Mucosa of stomach (tissue), 1 donor: ENCODE data around the gene CCDC201.

Experiments
- H3K27me3 ChIP-seq: one replicate; pipeline ENCODE4 v1.7.0; 2013; ENCODE audit warnings: mild to moderate bottlenecking, low read length; ENCODE audit not compliant: control insufficient read depth, insufficient read depth
- H3K36me3 ChIP-seq: one replicate; pipeline ENCODE4 v1.7.0; 2013; ENCODE audit warnings: low read length; ENCODE audit not compliant: control insufficient read depth, insufficient read depth
- H3K4me1 ChIP-seq: one replicate; pipeline ENCODE4 v1.7.0; 2013; ENCODE audit warnings: mild to moderate bottlenecking, low read length; ENCODE audit not compliant: control insufficient read depth, insufficient read depth
- H3K4me3 ChIP-seq: one replicate; pipeline ENCODE4 v1.7.0; 2013; ENCODE audit warnings: low read length
- H3K9ac ChIP-seq: one replicate; pipeline ENCODE4 v1.7.0; 2013; ENCODE audit warnings: mild to moderate bottlenecking, low read length, moderate library complexity
- H3K9me3 ChIP-seq: one replicate; pipeline ENCODE4 v1.7.0; 2013; ENCODE audit warnings: mild to moderate bottlenecking, low read length, moderate library complexity; ENCODE audit not compliant: control insufficient read depth
- donor health status: Pancreatic carcinoma.

Gene CCDC201

DNA sequence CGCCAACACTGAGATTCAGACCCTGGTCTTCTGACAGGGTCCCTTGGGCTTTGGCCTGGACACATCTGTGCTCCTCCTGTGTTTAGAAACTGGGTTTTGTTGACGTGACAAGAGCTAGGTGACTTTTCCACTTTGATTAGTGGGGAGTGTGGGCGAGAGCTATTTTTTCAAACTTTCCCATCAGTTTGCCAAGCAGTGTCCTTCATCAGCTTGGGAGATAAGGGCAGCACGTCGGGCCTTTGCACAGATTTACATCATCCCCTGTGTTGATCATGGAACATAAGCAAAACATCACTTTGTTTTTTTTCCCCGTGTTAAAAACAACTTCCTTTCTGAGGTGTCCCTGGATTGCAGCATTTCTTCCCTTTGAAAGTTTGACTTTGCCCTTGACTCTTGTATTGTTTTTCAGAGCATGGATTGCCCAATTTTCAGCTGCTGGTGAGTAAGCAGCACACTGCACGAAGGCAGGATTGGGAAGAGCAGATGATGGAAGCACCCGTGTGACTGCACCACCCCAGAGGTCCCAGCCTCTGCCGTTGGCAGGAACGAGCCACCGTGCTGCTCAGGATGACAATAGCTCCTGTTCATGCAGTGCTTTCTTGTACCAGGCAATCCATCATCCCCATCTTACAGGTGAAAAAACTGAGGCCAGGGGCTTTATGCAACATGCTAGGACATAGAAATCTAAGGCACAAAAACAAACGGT lies 9.0 kb upstream of the CCDC201 start:
- Histone ChIP-seq H3K4me1 (no peaks in the 10 kb centered on the region), H3K36me3 (no peaks in the 10 kb centered on the region), H3K4me3 (no peak overlapping the region), H3K9ac (no peak overlapping the region), H3K9me3 (no peaks in the 10 kb centered on the region), H3K27me3 (peaks cover 14% of the 10 kb centered on the region)

DNA sequence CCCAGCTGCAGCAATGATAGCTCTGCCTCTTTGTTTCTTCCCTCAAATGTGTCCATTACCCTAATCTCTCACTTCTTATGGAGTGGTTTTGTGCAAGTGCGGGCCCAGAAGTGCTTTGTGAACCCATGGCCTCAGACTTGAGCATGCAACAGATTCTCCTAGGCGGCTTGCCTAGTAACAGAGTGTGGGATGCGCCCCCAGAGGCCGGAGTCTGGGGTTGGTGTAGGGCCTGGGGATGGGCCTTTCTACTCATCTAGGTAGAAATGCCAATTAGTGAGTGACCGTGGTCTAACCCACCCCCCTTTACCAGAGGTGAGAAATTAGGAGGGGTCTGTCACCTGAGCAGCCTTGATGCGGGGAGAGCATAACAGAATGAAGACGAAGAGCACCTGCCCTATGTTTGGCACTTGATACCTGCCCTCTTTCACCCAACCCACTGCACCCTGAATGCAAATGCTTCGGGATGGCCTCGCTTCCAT lies 8.4 kb upstream of the CCDC201 start:
- Histone ChIP-seq H3K27me3 (peaks cover 14% of the 10 kb centered on the region), H3K4me3 (no peak overlapping the region), H3K4me1 (no peaks in the 10 kb centered on the region), H3K9me3 (no peaks in the 10 kb centered on the region), H3K36me3 (no peaks in the 10 kb centered on the region), H3K9ac (no peak overlapping the region)

- Histone ChIP-seq H3K9ac (no peak overlapping the region), H3K27me3 (peaks cover 10% of the 10 kb centered on the region), H3K4me3 (no peak overlapping the region), H3K9me3 (no peaks in the 10 kb centered on the region), H3K4me1 (no peaks in the 10 kb centered on the region), H3K36me3 (no peaks in the 10 kb centered on the region)
These were observed 7.6 kb upstream of the CCDC201 start for GRCh38 chr7:45880433-45880860.

DNA sequence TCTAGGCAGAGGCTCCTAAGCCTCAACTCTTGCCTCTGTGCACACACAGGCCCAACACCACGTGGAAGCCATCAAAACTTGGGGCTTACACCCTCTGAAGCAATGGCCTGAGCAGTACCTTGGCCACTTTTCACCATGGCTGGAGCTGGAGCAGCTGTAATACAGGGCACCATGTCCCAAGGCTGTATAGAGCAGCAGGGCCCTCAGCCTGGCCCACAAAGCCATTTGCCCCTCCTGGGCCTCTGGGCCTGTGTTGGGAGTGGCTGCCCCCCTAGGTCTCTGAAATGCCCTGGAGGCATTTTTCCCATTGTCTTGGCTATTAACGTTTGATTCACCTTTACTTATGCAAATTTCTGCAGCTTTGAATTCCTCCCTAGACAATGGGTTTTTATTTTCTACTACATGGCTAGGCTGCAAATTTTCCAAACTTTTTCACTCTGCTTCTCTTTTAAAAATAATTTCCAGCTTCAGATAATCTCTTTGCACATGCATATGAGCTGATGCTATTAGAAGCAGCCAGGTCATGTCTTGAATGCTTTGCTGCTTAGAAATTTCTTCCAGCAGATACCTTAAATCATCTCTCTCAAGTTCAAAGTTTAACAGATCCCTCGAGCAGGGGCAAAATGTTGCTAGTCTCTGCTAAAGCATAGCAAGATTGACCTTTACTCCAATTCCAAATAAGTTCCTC lies 5.7 kb upstream of the CCDC201 start:
- Histone ChIP-seq H3K36me3 (no peaks in the 10 kb centered on the region), H3K9ac (no peak overlapping the region), H3K4me1 (no peaks in the 10 kb centered on the region), H3K4me3 (no peak overlapping the region), H3K27me3 (no peaks in the 10 kb centered on the region), H3K9me3 (no peaks in the 10 kb centered on the region)

DNA sequence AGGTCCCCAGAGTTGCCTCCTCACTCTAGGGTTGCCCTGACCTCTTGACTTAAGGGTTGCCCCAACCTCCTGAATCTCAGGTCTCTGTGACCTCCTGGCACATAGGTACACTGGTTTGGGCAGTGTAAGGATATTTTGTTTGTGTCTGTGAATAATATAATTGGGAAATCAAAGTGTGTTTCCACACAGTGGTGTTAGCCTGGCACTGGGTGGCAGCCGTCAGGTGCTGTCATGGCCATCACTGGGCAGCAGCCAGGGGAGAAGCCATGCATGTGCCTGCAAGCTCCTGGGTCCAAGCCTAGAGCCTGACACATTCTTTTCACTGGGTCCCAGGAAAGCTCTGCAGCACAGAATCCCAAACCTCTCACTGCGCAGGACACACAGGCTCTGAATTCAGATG lies 3.6 kb upstream of the CCDC201 start:
- H3K36me3 ChIP-seq = no peaks in the 10 kb centered on the region
- no peak overlapping the region for H3K9ac ChIP-seq
- no peaks in the 10 kb centered on the region for H3K9me3 ChIP-seq
- no peaks in the 10 kb centered on the region for H3K4me1 ChIP-seq
- no peaks in the 10 kb centered on the region for H3K27me3 ChIP-seq
- no peak overlapping the region for H3K4me3 ChIP-seq

DNA sequence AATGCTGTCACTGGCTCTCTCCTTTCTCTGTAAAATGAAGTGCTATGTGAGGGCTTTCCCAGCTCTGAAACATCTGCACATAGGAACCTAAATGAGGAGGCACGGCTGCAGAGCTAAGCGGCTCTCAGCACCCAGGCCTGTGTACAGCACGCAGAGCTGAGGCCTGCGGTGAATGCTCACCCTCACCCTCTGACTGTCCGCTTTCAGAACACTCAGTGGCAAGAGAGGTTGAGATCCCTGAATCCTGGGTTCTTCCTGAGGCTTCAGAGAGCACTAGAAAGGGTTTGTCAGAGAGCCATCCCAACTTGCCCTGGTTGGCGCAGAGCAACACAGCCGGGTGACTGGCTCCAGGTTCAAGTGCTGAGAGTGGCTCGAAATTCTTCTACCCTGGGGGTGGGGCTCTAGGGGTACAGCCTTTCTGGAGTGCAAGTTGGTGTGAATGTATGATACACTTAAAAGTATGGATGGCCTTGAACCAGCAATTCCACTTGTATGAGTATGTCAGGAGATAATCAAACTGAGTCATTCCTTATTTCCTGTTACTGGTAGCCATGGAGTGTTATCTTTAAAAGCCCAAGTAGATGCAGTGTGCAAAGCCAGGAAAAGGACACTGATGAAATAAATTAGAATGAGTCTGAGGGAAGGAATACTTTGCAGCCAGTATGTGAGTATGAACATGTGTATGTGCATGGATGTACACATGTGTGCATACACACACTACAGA lies 1.7 kb upstream of the CCDC201 start:
- Histone ChIP-seq H3K9ac (no peak overlapping the region), H3K4me1 (no peaks in the 10 kb centered on the region), H3K36me3 (no peaks in the 10 kb centered on the region), H3K4me3 (no peak overlapping the region), H3K27me3 (no peaks in the 10 kb centered on the region), H3K9me3 (no peaks in the 10 kb centered on the region)

DNA sequence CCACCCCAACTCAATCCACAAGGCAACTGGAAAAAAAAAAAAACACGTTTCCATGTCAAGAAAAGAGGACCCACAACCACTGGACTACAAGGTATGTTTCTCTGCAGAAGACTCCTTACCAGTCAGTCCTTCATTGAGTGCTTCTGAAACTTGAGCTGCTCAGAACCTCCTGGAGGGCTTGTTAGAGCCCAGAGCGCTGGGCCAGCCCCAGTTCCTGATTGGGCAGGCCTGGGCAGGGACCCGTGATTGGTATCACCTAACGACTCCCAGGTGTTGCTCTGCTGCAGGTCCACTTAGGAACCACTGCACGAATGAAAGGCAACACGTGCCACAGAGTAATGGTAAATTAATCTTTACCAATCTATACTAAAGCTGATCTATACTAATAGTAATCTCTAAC lies 473 bp upstream of the CCDC201 start:
- no peak overlapping the region for H3K9ac ChIP-seq
- H3K4me3 ChIP-seq = no peak overlapping the region
- no peaks in the 10 kb centered on the region for H3K9me3 ChIP-seq
- H3K36me3 ChIP-seq = no peaks in the 10 kb centered on the region
- H3K4me1 ChIP-seq = no peaks in the 10 kb centered on the region
- no peaks in the 10 kb centered on the region for H3K27me3 ChIP-seq

DNA sequence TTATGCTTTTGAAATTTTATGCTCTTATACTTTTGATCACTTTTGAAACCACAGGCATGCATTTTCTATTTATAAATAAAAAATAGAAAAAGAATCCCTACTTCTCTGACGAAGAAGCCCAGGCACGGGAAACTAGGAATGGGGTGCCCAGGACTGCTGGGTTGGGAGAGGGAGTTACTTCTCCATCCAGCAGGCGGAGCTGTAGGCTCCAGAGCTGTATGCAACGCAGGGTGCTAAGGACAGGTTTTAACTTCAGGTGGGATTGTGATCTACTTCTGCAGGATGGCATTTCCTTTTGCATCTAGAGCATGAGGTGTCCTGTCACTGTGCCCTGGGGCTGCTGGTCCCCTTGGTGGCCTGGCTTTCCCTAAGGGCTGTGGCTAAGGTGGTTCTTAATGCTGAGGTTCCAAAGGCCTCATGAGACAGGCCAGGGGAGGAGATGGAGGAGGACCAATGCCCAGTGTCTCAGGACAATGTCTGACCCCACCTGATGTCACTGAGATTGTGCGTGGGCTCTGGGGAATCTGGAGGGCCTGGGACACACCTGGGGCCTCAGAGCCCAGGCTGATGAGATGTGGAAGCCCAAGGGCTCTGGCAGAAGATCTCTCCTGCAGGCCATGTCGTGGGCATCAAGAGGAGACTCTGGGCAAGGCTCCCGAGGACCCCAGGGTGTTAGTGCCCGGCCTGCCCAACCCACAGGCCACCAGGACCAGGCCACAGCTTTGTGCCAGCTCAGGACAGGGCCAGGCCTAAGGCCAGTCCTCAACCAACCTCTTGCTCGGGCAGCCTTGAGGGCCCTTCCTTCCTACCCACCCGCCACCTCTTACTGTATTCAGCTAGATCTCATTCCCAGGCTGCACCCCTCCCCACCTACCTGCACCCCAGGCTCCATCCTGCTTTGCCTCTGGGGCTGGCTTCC lies 507 bp downstream of the CCDC201 start:
- H3K36me3 ChIP-seq = no peaks in the 10 kb centered on the region
- H3K4me3 ChIP-seq = no peak overlapping the region
- H3K27me3 ChIP-seq = no peaks in the 10 kb centered on the region
- no peaks in the 10 kb centered on the region for H3K4me1 ChIP-seq
- no peaks in the 10 kb centered on the region for H3K9me3 ChIP-seq
- no peak overlapping the region for H3K9ac ChIP-seq

- Histone ChIP-seq H3K4me1 (no peaks in the 10 kb centered on the region), H3K27me3 (peaks cover 3% of the 10 kb centered on the region), H3K9ac (no peak overlapping the region), H3K36me3 (no peaks in the 10 kb centered on the region), H3K4me3 (no peak overlapping the region), H3K9me3 (no peaks in the 10 kb centered on the region)
These were observed 3.5 kb downstream of the CCDC201 start for GRCh38 chr7:45869426-45869825.

- Histone ChIP-seq H3K9ac (no peak overlapping the region), H3K27me3 (peaks cover 3% of the 10 kb centered on the region), H3K9me3 (no peaks in the 10 kb centered on the region), H3K4me1 (no peaks in the 10 kb centered on the region), H3K36me3 (no peaks in the 10 kb centered on the region), H3K4me3 (no peak overlapping the region)
These were observed 5.4 kb downstream of the CCDC201 start for GRCh38 chr7:45867471-45867870.

DNA sequence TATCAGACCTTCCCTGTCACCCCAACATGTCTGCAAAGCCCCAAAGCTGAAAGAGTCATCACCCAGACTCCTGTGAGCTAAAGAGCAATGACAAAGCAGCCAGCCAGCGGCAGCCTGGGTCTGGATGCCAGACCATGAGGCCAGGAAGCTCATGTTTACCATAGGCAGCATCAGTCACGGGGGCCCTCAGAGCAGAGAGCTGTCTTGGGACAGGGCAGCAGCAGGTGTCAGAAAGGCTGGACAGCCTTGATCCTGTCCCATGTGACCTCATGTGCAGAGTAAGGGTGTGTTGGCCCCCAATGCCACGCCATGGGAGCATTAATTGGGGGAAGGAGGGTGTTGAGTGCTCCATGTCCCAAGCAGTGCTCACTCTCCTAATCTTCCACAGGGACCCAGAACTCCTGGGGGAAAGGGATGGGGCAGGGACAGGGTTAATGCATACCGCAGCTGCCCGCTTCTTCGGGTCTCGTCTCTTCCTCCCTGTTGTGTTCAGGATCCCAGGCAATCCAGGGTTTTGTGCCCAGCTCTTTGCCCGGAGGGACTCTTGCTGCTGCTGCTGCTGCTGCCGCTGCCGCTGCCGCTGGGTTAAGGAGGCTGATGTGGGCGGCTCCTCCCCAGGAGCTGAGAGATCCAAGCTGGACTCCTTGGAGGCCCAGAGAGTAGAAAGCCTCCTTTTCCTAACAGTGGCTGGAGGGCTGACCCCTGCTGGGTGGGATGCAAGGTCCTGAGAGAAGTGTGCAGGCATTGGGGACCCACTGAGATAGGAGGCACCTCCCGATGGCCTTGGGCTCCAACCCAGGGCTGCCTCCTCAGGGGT lies 7.1 kb downstream of the CCDC201 start:
- Histone ChIP-seq H3K27me3 (peaks cover 3% of the 10 kb centered on the region), H3K9ac (no peak overlapping the region), H3K36me3 (no peaks in the 10 kb centered on the region), H3K4me1 (no peaks in the 10 kb centered on the region), H3K9me3 (no peaks in the 10 kb centered on the region), H3K4me3 (no peak overlapping the region)
